H1 (cell line): Measurements from ENCODE around the gene KLHDC8B. TPM values are rescaled to one million over a fixed set of nuclear protein-coding genes. Genes with fewer than 3 reads are reported as not detected.

ENCODE experiments used
- CTCF ChIA-PET: fragments of 300-600 bp; sonication (Branson Sonifier 250); formaldehyde crosslinking; loops from one replicate; lab custom pipeline; 2021; ENCODE audit not compliant: partially characterized antibody; lab: Charles Lee
- POLR2A ChIA-PET: fragments of 300-600 bp; sonication (Branson Sonifier 250); formaldehyde crosslinking; loops from one replicate; lab custom pipeline; 2021; ENCODE audit warnings: inconsistent platforms; ENCODE audit not compliant: partially characterized antibody; lab: Charles Lee
- DNase-seq, 2 experiments: peaks; one replicate each; pipeline versions ENCODE4 v3.0.0 to v3.0.0-alpha.2; 2010 to 2022; ENCODE audit warnings: low spot score in 2 of 2, low read depth in 1 of 2, mixed read lengths in 1 of 2
- FAIRE-seq: peaks from 2 replicates; lab custom pipeline; 2011; peaks lifted over from hg19 to GRCh38; lab: Jason Lieb, UNC
- H2AFZ ChIP-seq: 2 replicates; pipeline ENCODE4 v1.8.1; 2012; ENCODE audit warnings: low read length, inconsistent platforms
- H2AK5ac ChIP-seq: 2 replicates; pipeline ENCODE4 v1.6.1; 2013; ENCODE audit warnings: low read depth, low read length
- H2BK120ac ChIP-seq: replicated peaks from 2 replicates; pipeline ENCODE3; 2013; ENCODE audit warnings: low read depth, low read length, inconsistent platforms
- H2BK12ac ChIP-seq: 2 replicates; pipeline ENCODE4 v1.6.1; 2013; ENCODE audit warnings: low read depth, low read length
- H2BK15ac ChIP-seq: 2 replicates; pipeline ENCODE4 v1.6.1; 2013; ENCODE audit warnings: low read length
- H2BK20ac ChIP-seq: 2 replicates; pipeline ENCODE4 v1.6.1; 2013; ENCODE audit warnings: low read length
- H2BK5ac ChIP-seq: 2 replicates; pipeline ENCODE4 v1.6.1; 2013; ENCODE audit warnings: low read depth, low read length
- H3K14ac ChIP-seq: 2 replicates; pipeline ENCODE4 v1.6.1; 2013; ENCODE audit warnings: inconsistent platforms; ENCODE audit not compliant: insufficient read length
- H3K18ac ChIP-seq: 2 replicates; pipeline ENCODE4 v1.6.1; 2013; ENCODE audit warnings: low read length; ENCODE audit errors: extremely low read depth
- H3K23ac ChIP-seq: 2 replicates; pipeline ENCODE4 v1.6.1; 2013; ENCODE audit warnings: inconsistent platforms; ENCODE audit not compliant: insufficient read length
- H3K23me2 ChIP-seq: 2 replicates; pipeline ENCODE4 v1.6.1; 2013; ENCODE audit warnings: low read depth, low read length
- H3K27ac ChIP-seq: 2 replicates; pipeline ENCODE4 v1.6.1; 2011; ENCODE audit warnings: low read depth, low read length, inconsistent platforms
- H3K27me3 ChIP-seq, 4 experiments: replicated peaks in 1 of 4; 1 replicate in 1 of 4; 2 replicates in 3 of 4; pipeline versions ENCODE4 v1.6.1 to v1.8.1; 2011 to 2013; ENCODE audit warnings: low read length in 3 of 4, mild to moderate bottlenecking in 3 of 4, inconsistent platforms in 2 of 4, mixed read lengths in 2 of 4, moderate library complexity in 1 of 4; ENCODE audit not compliant: control insufficient read depth in 3 of 4, insufficient read depth in 3 of 4; ENCODE audit errors: extremely low read depth in 1 of 4
- H3K36me3 ChIP-seq, 4 experiments: 2 replicates each; pipeline versions ENCODE4 v1.6.1 to v1.8.1; 2011 to 2013; ENCODE audit warnings: mild to moderate bottlenecking in 4 of 4, low read length in 3 of 4, moderate library complexity in 2 of 4, control low read depth in 1 of 4, inconsistent platforms in 1 of 4; ENCODE audit not compliant: insufficient read depth in 4 of 4, control insufficient read depth in 2 of 4
- H3K4ac ChIP-seq: replicated peaks from 2 replicates; pipeline ENCODE3; 2013; ENCODE audit warnings: low read length, low read depth, mixed read lengths, inconsistent platforms; ENCODE audit not compliant: insufficient read length
- H3K4me1 ChIP-seq, 4 experiments: replicated peaks in 1 of 4; 1 replicate in 1 of 4; 2 replicates in 3 of 4; pipeline versions ENCODE4 v1.6.1 to v1.8.1; 2011 to 2013; ENCODE audit warnings: low read length in 3 of 4, inconsistent platforms in 2 of 4, mixed read lengths in 1 of 4; ENCODE audit not compliant: insufficient read depth in 4 of 4, control insufficient read depth in 3 of 4
- H3K4me2 ChIP-seq, 2 experiments: 2 replicates each; pipeline versions ENCODE4 v1.6.1 to v1.8.1; 2011 to 2013; ENCODE audit warnings: low read depth in 2 of 2, low read length in 2 of 2, control low read depth in 1 of 2, inconsistent platforms in 1 of 2, mild to moderate bottlenecking in 1 of 2; ENCODE audit not compliant: insufficient read depth in 1 of 2
- H3K4me3 ChIP-seq, 4 experiments: fragments of 200-600, 300-600 bp in 1 of 4; sonication (generic), shearing (Covaris generic), sonication (Bioruptor Twin) in 1 of 4; 2 replicates each; pipeline versions ENCODE4 v1.5.1 to v1.8.1; 2011 to 2016; ENCODE audit warnings: low read length in 4 of 4, low read depth in 3 of 4, control low read depth in 2 of 4, inconsistent platforms in 2 of 4, mild to moderate bottlenecking in 2 of 4, mixed read lengths in 1 of 4, moderate library complexity in 1 of 4; ENCODE audit not compliant: insufficient read depth in 2 of 4; ENCODE audit errors: extremely low read depth in 1 of 4
- H3K56ac ChIP-seq: replicated peaks from 2 replicates; pipeline ENCODE3; 2013; ENCODE audit warnings: low read depth, mild to moderate bottlenecking, mixed read lengths, low read length, inconsistent platforms; ENCODE audit not compliant: insufficient read length
- H3K79me1 ChIP-seq: 2 replicates; pipeline ENCODE4 v1.6.1; 2013; ENCODE audit warnings: low read depth, low read length, control low read depth
- H3K79me2 ChIP-seq, 2 experiments: 2 replicates each; pipeline versions ENCODE4 v1.6.1 to v1.8.1; 2012 to 2013; ENCODE audit warnings: low read length in 2 of 2, mild to moderate bottlenecking in 2 of 2, inconsistent platforms in 1 of 2; ENCODE audit not compliant: insufficient read depth in 2 of 2, control insufficient read depth in 1 of 2
- H3K9ac ChIP-seq, 4 experiments: replicated peaks in 1 of 4; 1 replicate in 1 of 4; 2 replicates in 3 of 4; pipeline versions ENCODE4 v1.6.1 to v1.8.1; 2011 to 2013; ENCODE audit warnings: low read depth in 3 of 4, low read length in 3 of 4, control low read depth in 2 of 4, mild to moderate bottlenecking in 2 of 4, moderate library complexity in 2 of 4, inconsistent platforms in 1 of 4; ENCODE audit errors: extremely low read depth in 1 of 4
- H3K9me3 ChIP-seq, 2 experiments: 2 replicates each; pipeline versions ENCODE4 v1.6.1 to v1.8.1; 2012 to 2013; ENCODE audit warnings: mild to moderate bottlenecking in 2 of 2, moderate library complexity in 2 of 2, control low read depth in 1 of 2, inconsistent platforms in 1 of 2, low read depth in 1 of 2, low read length in 1 of 2, mixed read lengths in 1 of 2; ENCODE audit not compliant: insufficient read depth in 2 of 2
- H4K20me1 ChIP-seq, 2 experiments: replicated peaks in 1 of 2; 2 replicates each; pipeline versions ENCODE3 to v1.8.1; 2011 to 2013; ENCODE audit warnings: inconsistent platforms in 2 of 2, low read length in 2 of 2, mild to moderate bottlenecking in 1 of 2; ENCODE audit not compliant: insufficient read depth in 2 of 2, control insufficient read depth in 1 of 2
- H4K5ac ChIP-seq: 2 replicates; pipeline ENCODE4 v1.6.1; 2013; ENCODE audit warnings: low read length, low read depth, mixed read lengths, inconsistent platforms; ENCODE audit not compliant: insufficient read length
- H4K8ac ChIP-seq: 2 replicates; pipeline ENCODE4 v1.8.0; 2013; ENCODE audit warnings: mild to moderate bottlenecking, moderate library complexity, low read length, inconsistent platforms; ENCODE audit not compliant: insufficient read depth; ENCODE audit errors: extremely low read depth
- H4K91ac ChIP-seq: replicated peaks from 2 replicates; pipeline ENCODE3; 2013; ENCODE audit warnings: low read length, mixed read lengths, inconsistent platforms; ENCODE audit not compliant: insufficient read length
- HDAC2 ChIP-seq, 2 experiments: fragments of 300-600 bp in 1 of 2; sonication (generic) in 1 of 2; IDR thresholded peaks; 2 replicates each; pipeline ENCODE4 v1.6.1; 2011 to 2012; ENCODE audit warnings: low read depth in 2 of 2, low read length in 2 of 2, mild to moderate bottlenecking in 2 of 2, moderate library complexity in 2 of 2, borderline replicate concordance in 1 of 2, inconsistent platforms in 1 of 2
- SIRT6 ChIP-seq: IDR thresholded peaks from one replicate; pipeline ENCODE4 v1.7.1; 2012; ENCODE audit warnings: low read length, inconsistent platforms
- USF2 ChIP-seq: IDR thresholded peaks from 2 replicates; pipeline ENCODE4 v1.6.1; 2011; ENCODE audit warnings: low read length, improper control_type of control experiment
- WGBS, 2 experiments: shearing (Covaris generic) in 1 of 2; methylation state at CpG; one replicate each; pipeline versions ENCODE4 v1.1.6 to v1.1.7; 2013 to 2015; ENCODE audit warnings: low lambda C conversion rate in 2 of 2, mixed read lengths in 2 of 2, inconsistent platforms in 1 of 2, low coverage in 1 of 2, missing lambda C conversion rate in 1 of 2; ENCODE audit not compliant: insufficient replicate concordance in 2 of 2, insufficient coverage in 1 of 2, insufficient read length in 1 of 2; ENCODE audit errors: extremely low coverage in 1 of 2, missing lambda C conversion rate in 1 of 2; 5-methylcytosine and 5-hydroxymethylcytosine counted together
- polyA plus RNA-seq, 7 experiments: library from polyadenylated mRNA; depleted of rRNA in 3 of 7; stranded (reverse) in 5 of 7; unstranded in 2 of 7; fragments of >200 nt in 5 of 7; fragments of 200-250 nt in 2 of 7; gene quantifications; 1 replicate in 5 of 7; 2 replicates in 1 of 7; 4 replicates in 1 of 7; pipeline versions ENCODE4 v1.2.1 to v1.2.3, GENCODE V29; 2011 to 2013; ENCODE audit warnings: missing spikeins in 2 of 7, mixed read lengths in 2 of 7
- total RNA-seq: library from RNA; stranded (reverse); fragmentation: NEBNext Ultra II Directional; extraction: Animal tissue kit (Norgen Biotek cat#: 25700); gene quantifications from 2 replicates; pipeline ENCODE4 v1.2.1, GENCODE V29; 2021

KLHDC8B gene
- total and polyA plus RNA-seq, 2 of the 8 experiments (the other 6 are each of a cell fraction or from before 2014, with no cell fraction given), result 15.8 to 21.3 TPM

DNA sequence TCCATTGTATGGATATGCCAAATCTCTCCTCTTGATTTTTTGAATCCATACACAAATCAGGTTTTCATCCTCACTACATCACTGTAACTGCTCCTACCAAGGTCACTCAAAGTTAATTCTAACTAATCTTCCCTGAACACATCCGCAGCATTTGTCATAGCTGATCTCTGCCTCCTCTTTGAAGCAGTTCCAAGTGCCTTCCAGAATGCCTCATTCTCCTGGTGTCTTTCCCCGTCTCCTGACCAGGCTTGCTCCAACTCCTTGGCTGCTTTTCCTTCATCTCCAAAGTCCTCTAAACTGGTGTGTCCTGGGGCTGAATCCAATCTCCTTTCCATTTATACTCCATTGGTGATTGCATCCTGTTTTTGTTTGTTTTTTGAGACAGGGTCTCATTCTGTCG, 26.8 kb downstream of the KLHDC8B start:
- Histone ChIP-seq H2BK120ac (no peak overlapping the region), H3K36me3 (no peaks in the 10 kb centered on the region), H3K27ac (no peak overlapping the region), H3K4me2 (no peak overlapping the region), H4K20me1 (no peaks in the 10 kb centered on the region), H3K18ac (no peak overlapping the region), H3K14ac (no peak overlapping the region), H3K4me1 (no peaks in the 10 kb centered on the region), H3K79me1 (no peaks in the 10 kb centered on the region), H3K4ac (no peak overlapping the region), H3K27me3 (no peaks in the 10 kb centered on the region), H3K23ac (no peak overlapping the region), H2AFZ (no peak overlapping the region), H3K79me2 (no peaks in the 10 kb centered on the region), H2BK15ac (no peak overlapping the region), H3K4me3 (no peak overlapping the region), H2AK5ac (no peak overlapping the region), H4K5ac (no peak overlapping the region), H3K56ac (no peak overlapping the region), H3K9me3 (no peaks in the 10 kb centered on the region; a peak in 1 of 4 replicates), H2BK20ac (no peak overlapping the region), H3K9ac (no peak overlapping the region), H2BK12ac (no peak overlapping the region), H4K91ac (no peak overlapping the region), H4K8ac (no peak overlapping the region), H3K23me2 (no peaks in the 10 kb centered on the region), H2BK5ac (no peak overlapping the region)
- DNase-seq (no peak), FAIRE-seq (no peak)
- POLR2A ChIA-PET, result no interaction called here
- 91% methylated on average over 3 of the region's 3 CpGs; no CpG with 5 or more reads in 1 of the 2 experiments for WGBS, 2 experiments
- CTCF ChIA-PET, result no interaction called here
- TF ChIP-seq SIRT6, result no peak
- no peak for TF ChIP-seq HDAC2 (IDR thresholded peaks at IDR 0.05; ENCODE audit: borderline replicate concordance in 1 of 2, low read depth in 2 of 2, low read length in 2 of 2)
- TF ChIP-seq USF2, result no peak
